ENCODE measurements around the gene CWC15. TPM values are rescaled to one million over a fixed set of nuclear protein-coding genes. Genes with fewer than 3 reads are reported as not detected.

CWC15 gene
- total RNA-seq, 4 donors from 2014 or later: 22.9 to 40.3 (median 27.0) TPM

DNA sequence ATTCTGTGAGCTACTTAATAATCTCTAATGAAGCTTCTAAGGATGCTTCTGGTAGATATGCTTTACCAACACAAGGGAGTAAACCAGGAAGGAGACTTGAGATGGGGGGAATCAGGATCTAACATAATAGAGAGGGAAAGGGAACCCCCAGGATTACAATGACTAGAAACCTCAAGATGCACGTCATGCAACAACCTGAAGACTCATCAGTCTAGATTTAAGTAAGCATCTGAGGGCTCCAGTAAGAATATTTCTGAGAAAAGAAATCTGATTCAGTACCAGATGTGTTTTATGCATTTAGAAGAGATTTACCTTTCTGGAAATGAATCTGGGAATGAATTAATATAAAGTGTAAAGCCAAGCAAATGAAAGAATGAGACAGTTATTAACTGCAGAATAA is 15.4 kb upstream of the CWC15 start:
- no peaks in the 10 kb centered on the region for H3K9me3 ChIP-seq
- no peak for DNase-seq (ENCODE audit: extremely low spot score)

GRCh38 chr11:94987378-94987777 is 14.0 kb upstream of the CWC15 start:
- H3K4me1 ChIP-seq: no peaks in the 10 kb centered on the region
- intact Hi-C loops (cut with DNase I): no loop called here
- TF ChIP-seq POLR2AphosphoS5 (IDR thresholded peaks at IDR 0.05): no peak
- no peak for TF ChIP-seq POLR2A (IDR thresholded peaks at IDR 0.05; ENCODE audit: low read depth)
- TF ChIP-seq CTCF (IDR thresholded peaks at IDR 0.05): no peak
- no peak for TF ChIP-seq EP300 (IDR thresholded peaks at IDR 0.05)
- DNase-seq (ENCODE audit: extremely low spot score): no peak
- H3K36me3 ChIP-seq: no peaks in the 10 kb centered on the region
- no peaks in the 10 kb centered on the region for H3K9me3 ChIP-seq
- 85% methylated on average over 4 of the region's 4 CpGs for WGBS
- no peak overlapping the region for H3K4me3 ChIP-seq
- no peak overlapping the region for H3K27ac ChIP-seq (replicated peaks in 1 of 4)
- no peaks in the 10 kb centered on the region for H3K27me3 ChIP-seq

More for the DNA sequence above, 15.4 kb upstream of the CWC15 start:
- H3K27ac ChIP-seq (replicated peaks in 1 of 4): no peak overlapping the region
- no peaks in the 10 kb centered on the region for H3K27me3 ChIP-seq
- H3K4me1 ChIP-seq: no peaks in the 10 kb centered on the region
- intact Hi-C loops (cut with DNase I): no loop called here
- TF ChIP-seq POLR2A (IDR thresholded peaks at IDR 0.05; ENCODE audit: low read depth) (no peak), POLR2AphosphoS5 (IDR thresholded peaks at IDR 0.05) (no peak), EP300 (IDR thresholded peaks at IDR 0.05) (no peak), CTCF (IDR thresholded peaks at IDR 0.05) (no peak)
- H3K36me3 ChIP-seq: no peaks in the 10 kb centered on the region
- H3K4me3 ChIP-seq: no peak overlapping the region
- 70% methylated on average over 1 of the region's 1 CpG for WGBS

GRCh38 chr11:94975599-94975998 is 2.2 kb upstream of the CWC15 start:
- H3K36me3 ChIP-seq: peaks cover 8 to 15% (median 11%) of the 10 kb centered on the region in 4 donors
- H3K27ac ChIP-seq (replicated peaks in 1 of 4): no peak overlapping the region
- intact Hi-C loops (cut with DNase I): loop anchor here (10.0 kb wide), 2 partner anchors 789 to 819 kb away; partner anchors contain the start of gene CEP57
- WGBS: 89% methylated on average over 1 of the region's 1 CpG
- DNase-seq (ENCODE audit: extremely low spot score): no peak
- H3K27me3 ChIP-seq: no peaks in the 10 kb centered on the region
- H3K4me1 ChIP-seq: peaks cover 10 to 25% (median 16%) of the 10 kb centered on the region in 4 donors
- no peak overlapping the region for H3K4me3 ChIP-seq
- TF ChIP-seq POLR2A (IDR thresholded peaks at IDR 0.05; ENCODE audit: low read depth) (no peak), CTCF (IDR thresholded peaks at IDR 0.05) (no peak), POLR2AphosphoS5 (IDR thresholded peaks at IDR 0.05) (no peak), EP300 (IDR thresholded peaks at IDR 0.05) (no peak)
- no peaks in the 10 kb centered on the region for H3K9me3 ChIP-seq

DNA sequence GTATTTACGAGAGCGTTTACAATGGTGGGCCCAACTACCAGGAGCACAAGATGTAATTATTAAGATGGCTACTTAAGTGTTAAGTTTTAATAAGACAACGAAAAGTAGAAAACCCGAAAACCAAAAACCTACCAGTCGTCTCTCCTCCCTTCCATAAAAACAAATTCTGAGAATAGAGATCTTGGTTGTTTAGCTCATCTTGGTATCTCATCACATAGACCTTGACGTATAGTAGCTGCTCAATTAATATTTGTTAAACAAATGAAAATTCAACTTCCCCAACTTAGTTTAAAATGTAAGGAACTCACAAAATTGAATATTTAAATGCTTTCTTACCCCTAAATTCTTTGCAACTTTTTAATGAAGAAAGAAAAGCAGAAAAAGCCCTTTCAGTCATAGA is 822 bp upstream of the CWC15 start:
- intact Hi-C loops (cut with DNase I): loop anchor here (5.0 to 10.0 kb wide), 4 partner anchors 178 to 821 kb away; partner anchors contain the start of gene CEP57
- no peak for TF ChIP-seq POLR2A (IDR thresholded peaks at IDR 0.05; ENCODE audit: low read depth)
- TF ChIP-seq CTCF (IDR thresholded peaks at IDR 0.05): no peak
- no peak for TF ChIP-seq POLR2AphosphoS5 (IDR thresholded peaks at IDR 0.05)
- no peak for TF ChIP-seq EP300 (IDR thresholded peaks at IDR 0.05)

GRCh38 chr11:94972700-94973098 is 657 bp downstream of the CWC15 start:
- WGBS: 12% methylated on average over 4 of the region's 5 CpGs
- peaks cover 10 to 29% (median 16%) of the 10 kb centered on the region in 4 donors for H3K4me1 ChIP-seq
- no peak for DNase-seq (ENCODE audit: extremely low spot score)
- H3K27ac ChIP-seq (replicated peaks in 1 of 4): peak overlapping the region in 3 of 4 donors; percentile 75 to 84 (median 81)
- H3K27me3 ChIP-seq: no peaks in the 10 kb centered on the region
- intact Hi-C loops (cut with DNase I): loop anchor here (1.0 to 10.0 kb wide), 5 partner anchors 96 to 822 kb away; partner anchors contain the start of gene CEP57
- TF ChIP-seq POLR2AphosphoS5 (IDR thresholded peaks at IDR 0.05) (no peak), EP300 (IDR thresholded peaks at IDR 0.05) (no peak), POLR2A (IDR thresholded peaks at IDR 0.05; ENCODE audit: low read depth) (no peak), CTCF (IDR thresholded peaks at IDR 0.05) (no peak)
- H3K4me3 ChIP-seq: peak overlapping the region; percentile 70 to 89 (median 76)
- H3K36me3 ChIP-seq: peaks cover 29 to 44% (median 40%) of the 10 kb centered on the region in 4 donors
- H3K9me3 ChIP-seq: no peaks in the 10 kb centered on the region

More for the DNA sequence above, 822 bp upstream of the CWC15 start:
- whole genome bisulfite sequencing: 49% methylated on average over 6 of the region's 6 CpGs
- Histone ChIP-seq H3K36me3 (peaks cover 21 to 29% (median 25%) of the 10 kb centered on the region in 4 donors), H3K9me3 (no peaks in the 10 kb centered on the region), H3K27me3 (no peaks in the 10 kb centered on the region), H3K27ac (replicated peaks in 1 of 4) (peak overlapping the region; percentile 75 to 85 (median 82)), H3K4me3 (peak overlapping the region; percentile 70 to 89 (median 76)), H3K4me1 (peaks cover 10 to 25% (median 16%) of the 10 kb centered on the region in 4 donors)
- DNase-seq (ENCODE audit: extremely low spot score): no peak
